A673 (cell line): ENCODE measurements around the gene COL5A1. TPM values are rescaled to one million over a fixed set of nuclear protein-coding genes. Genes with fewer than 3 reads are reported as not detected.

Source experiments
- BruUV-seq: library from RNA; stranded (reverse); fragments of 400-500 nt; replicated peaks from 2 replicates; lab custom pipeline; 2021; lab: Mats Ljungman, UMichigan
- CTCF ChIA-PET: fragments of 300-600 bp; sonication (Branson Sonifier 250); formaldehyde crosslinking; loops from one replicate; lab custom pipeline; 2022; ENCODE audit warnings: antibody characterized with exemption; lab: Charles Lee
- POLR2A ChIA-PET: fragments of 300-600 bp; sonication (Branson Sonifier 250); formaldehyde crosslinking; loops from one replicate; lab custom pipeline; 2022; ENCODE audit warnings: antibody characterized with exemption; ENCODE audit not compliant: low non-redundant PET; lab: Charles Lee
- DNase-seq: peaks from one replicate; pipeline ENCODE4 v3.0.0-alpha.2; 2015; ENCODE audit warnings: low spot score
- H3K27ac ChIP-seq: fragments of 200-600 bp; sonication (generic); 2 replicates; pipeline ENCODE4 v1.5.1; 2016; ENCODE audit warnings: mixed run types, low read depth, mild to moderate bottlenecking, mixed read lengths, antibody characterized with exemption, low read length; ENCODE audit not compliant: poor library complexity, severe bottlenecking
- H3K27me3 ChIP-seq: fragments of 200-600 bp; sonication (generic); replicated peaks from 2 replicates; pipeline ENCODE4 v1.6.1; 2017; ENCODE audit warnings: mixed run types, low read depth, mild to moderate bottlenecking, mixed read lengths, antibody characterized with exemption, low read length; ENCODE audit not compliant: insufficient read depth, poor library complexity
- H3K36me3 ChIP-seq: fragments of 200-600 bp; sonication (generic); 2 replicates; pipeline ENCODE4 v1.6.1; 2016; ENCODE audit warnings: mixed run types, mild to moderate bottlenecking, mixed read lengths, antibody characterized with exemption, low read length; ENCODE audit not compliant: insufficient read depth, poor library complexity, severe bottlenecking
- H3K4me1 ChIP-seq: fragments of 200-600 bp; sonication (generic); 2 replicates; pipeline ENCODE4 v1.6.1; 2017; ENCODE audit warnings: mixed run types, mild to moderate bottlenecking, mixed read lengths, antibody characterized with exemption, low read length; ENCODE audit not compliant: insufficient read depth, poor library complexity, severe bottlenecking
- H3K4me3 ChIP-seq: fragments of 200-600 bp; sonication (generic); 2 replicates; pipeline ENCODE4 v1.5.1; 2016; ENCODE audit warnings: low read depth, mixed run types, mild to moderate bottlenecking, mixed read lengths, low read length; ENCODE audit not compliant: poor library complexity, severe bottlenecking
- H3K9me3 ChIP-seq: fragments of 200-600 bp; sonication (generic); 2 replicates; pipeline ENCODE4 v1.6.1; 2016; ENCODE audit warnings: mixed run types, low read depth, mild to moderate bottlenecking, mixed read lengths, antibody characterized with exemption, low read length; ENCODE audit not compliant: poor library complexity, severe bottlenecking
- EZH2 ChIP-seq: fragments of 200-600 bp; sonication (generic); IDR thresholded peaks from 2 replicates; pipeline ENCODE4 v1.6.1; 2017; ENCODE audit warnings: borderline replicate concordance, low read depth, mild to moderate bottlenecking, mixed read lengths, antibody characterized with exemption, low read length; ENCODE audit not compliant: poor library complexity, severe bottlenecking
- intact Hi-C: fragments of 100-400 bp; cut with micrococcal nuclease; formaldehyde crosslinking; loops from one replicate; pipeline ENCODE4 v1.10.0; 2022; ENCODE audit not compliant: unreplicated experiment
- total RNA-seq: library from RNA; stranded (reverse); gene quantifications from 2 replicates; pipeline ENCODE4 v1.2.3, GENCODE V29; 2021
- TF ChIP-seq, protein P1 (sequence below): fragments of 300-800, 200-600 bp; sonication (generic); conservative IDR thresholded peaks from 2 replicates; pipeline ENCODE4 v1.5.1; 2017; ENCODE audit warnings: low read depth, mild to moderate bottlenecking, antibody characterized with exemption, low read length, moderate library complexity, mixed read lengths

Gene COL5A1
- total RNA-seq, 1 experiment from 2014 or later, result 33.6 TPM

DNA sequence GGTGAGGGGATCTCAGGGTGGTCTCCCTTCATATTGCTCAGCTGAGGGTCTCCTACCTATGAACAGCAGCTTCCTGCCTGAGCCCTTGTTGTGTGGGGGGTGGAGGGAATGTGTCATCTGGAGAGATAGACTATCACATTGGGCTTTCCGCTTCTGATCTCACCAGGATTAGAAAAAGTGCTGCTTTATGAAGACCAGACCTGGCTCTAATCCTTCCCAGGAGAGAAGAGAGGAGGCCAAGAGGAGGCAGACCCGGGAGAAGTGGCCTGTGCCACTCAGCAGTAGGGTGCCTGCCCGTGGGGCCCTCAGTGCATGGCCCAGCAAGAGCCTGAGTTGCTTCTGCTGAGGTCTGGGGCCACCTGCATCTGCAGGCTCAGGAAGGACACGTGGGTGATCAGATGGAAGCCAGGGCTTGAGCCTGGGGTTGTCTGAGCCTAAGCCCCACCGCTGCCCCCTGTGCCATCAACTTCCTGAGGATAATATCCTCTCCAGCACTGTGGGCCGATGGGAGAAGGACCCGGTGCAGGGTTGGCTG, 22.1 kb upstream of the COL5A1 start:
- Histone ChIP-seq H3K9me3 (no peaks in the 10 kb centered on the region), H3K4me3 (no peak overlapping the region), H3K36me3 (no peaks in the 10 kb centered on the region), H3K27me3 (no peaks in the 10 kb centered on the region), H3K27ac (no peak overlapping the region), H3K4me1 (no peaks in the 10 kb centered on the region)
- intact Hi-C loops, result no loop called here
- DNase-seq, result no peak
- ChIA-PET CTCF (no interaction called here), POLR2A (no interaction called here)
- no peak for TF ChIP-seq EZH2
- TF ChIP-seq, protein P1, sequence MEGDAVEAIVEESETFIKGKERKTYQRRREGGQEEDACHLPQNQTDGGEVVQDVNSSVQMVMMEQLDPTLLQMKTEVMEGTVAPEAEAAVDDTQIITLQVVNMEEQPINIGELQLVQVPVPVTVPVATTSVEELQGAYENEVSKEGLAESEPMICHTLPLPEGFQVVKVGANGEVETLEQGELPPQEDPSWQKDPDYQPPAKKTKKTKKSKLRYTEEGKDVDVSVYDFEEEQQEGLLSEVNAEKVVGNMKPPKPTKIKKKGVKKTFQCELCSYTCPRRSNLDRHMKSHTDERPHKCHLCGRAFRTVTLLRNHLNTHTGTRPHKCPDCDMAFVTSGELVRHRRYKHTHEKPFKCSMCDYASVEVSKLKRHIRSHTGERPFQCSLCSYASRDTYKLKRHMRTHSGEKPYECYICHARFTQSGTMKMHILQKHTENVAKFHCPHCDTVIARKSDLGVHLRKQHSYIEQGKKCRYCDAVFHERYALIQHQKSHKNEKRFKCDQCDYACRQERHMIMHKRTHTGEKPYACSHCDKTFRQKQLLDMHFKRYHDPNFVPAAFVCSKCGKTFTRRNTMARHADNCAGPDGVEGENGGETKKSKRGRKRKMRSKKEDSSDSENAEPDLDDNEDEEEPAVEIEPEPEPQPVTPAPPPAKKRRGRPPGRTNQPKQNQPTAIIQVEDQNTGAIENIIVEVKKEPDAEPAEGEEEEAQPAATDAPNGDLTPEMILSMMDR, result no peak
- BruUV-seq, result no TSS peak

DNA sequence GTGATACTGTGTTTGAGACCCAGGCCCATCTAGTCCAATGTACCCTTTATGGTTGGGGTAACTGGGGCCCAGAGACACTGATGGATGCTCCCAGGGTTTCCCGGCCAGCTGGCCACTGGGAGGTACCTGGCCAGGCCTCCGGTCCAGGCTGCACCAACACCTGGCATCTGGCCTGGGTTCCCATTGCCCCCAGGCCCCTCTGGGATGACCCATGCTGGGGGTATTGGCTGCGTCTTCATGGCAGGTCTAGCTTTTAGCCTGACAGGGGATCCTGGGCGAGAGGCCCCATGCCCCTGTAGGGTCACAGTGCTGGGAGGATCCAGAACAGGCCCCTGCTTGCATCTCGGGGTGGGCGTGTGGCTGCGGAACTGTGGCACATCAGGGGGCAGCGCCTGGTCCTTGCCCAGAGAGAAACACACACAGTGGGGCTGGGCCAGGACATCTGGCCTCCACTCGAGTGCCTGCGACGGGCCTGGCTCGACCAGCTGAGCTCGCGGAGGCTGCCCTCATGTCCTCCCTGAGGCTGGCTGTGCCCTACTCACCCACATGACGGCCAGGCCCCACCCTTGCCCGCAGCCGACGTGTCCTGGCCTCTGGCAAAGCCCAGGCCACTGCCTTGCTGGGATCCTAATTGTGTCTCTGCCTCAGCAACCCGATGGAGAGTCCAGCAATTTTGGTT, 21.5 kb upstream of the COL5A1 start:
- Histone ChIP-seq H3K4me3 (no peak overlapping the region), H3K36me3 (no peaks in the 10 kb centered on the region), H3K4me1 (peaks cover under 1% of the 10 kb centered on the region), H3K9me3 (no peaks in the 10 kb centered on the region), H3K27ac (no peak overlapping the region), H3K27me3 (no peaks in the 10 kb centered on the region)
- TF ChIP-seq EZH2, result no peak
- TF ChIP-seq, protein P1, result no peak
- intact Hi-C loops, result no loop called here
- ChIA-PET POLR2A (no interaction called here), CTCF (no interaction called here)
- no TSS peak for BruUV-seq
- DNase-seq, result no peak

DNA sequence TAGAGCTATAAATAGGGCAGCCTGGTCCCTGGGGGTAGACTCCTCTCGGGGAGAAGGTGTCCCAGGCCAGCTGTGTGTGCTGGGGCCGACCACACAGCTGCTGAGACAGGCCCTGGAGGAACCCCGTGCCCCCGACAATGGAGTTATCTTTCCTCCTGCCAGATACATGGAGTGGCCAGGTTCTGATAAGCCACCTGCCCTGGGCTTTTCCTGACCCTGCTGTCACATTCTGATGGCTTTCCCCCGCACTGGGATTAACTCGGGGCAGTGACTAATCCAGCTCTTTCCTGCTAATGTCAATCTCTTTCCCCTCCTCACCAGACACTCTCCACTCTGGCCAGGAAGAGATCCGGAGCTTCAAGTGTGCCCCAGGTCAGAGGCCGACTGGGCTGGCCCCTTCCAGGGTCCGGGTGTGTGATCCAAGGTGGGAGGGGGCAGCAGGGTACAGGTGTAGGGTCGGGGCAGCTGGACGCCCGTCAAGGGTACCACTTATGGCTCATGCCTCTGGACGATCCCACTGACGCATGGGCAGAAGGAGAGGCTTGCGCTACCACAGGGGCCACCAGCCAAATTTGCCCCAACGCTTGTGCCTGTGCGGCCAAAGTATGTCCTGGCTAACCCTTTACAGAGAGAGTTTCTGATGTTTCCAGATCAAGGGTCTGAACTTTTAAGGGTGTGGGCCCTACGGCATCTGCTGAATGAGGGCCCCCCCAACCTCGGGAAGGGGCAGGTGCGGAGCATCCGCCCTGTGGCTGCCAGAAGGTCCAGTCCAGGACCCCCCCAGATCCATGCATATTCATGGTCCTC, 20.6 kb upstream of the COL5A1 start:
- no peak overlapping the region for H3K4me3 ChIP-seq
- peaks cover 7% of the 10 kb centered on the region for H3K4me1 ChIP-seq
- CTCF ChIA-PET, result no interaction called here
- intact Hi-C loops, result no loop called here
- H3K36me3 ChIP-seq, result no peaks in the 10 kb centered on the region
- TF ChIP-seq, protein P1, result no peak
- no peaks in the 10 kb centered on the region for H3K27me3 ChIP-seq
- BruUV-seq, result no TSS peak
- no peaks in the 10 kb centered on the region for H3K9me3 ChIP-seq
- H3K27ac ChIP-seq, result no peak overlapping the region
- no peak for DNase-seq
- POLR2A ChIA-PET, result no interaction called here
